Upper lobe of right lung (tissue), 1 donor: Measurements from ENCODE around the gene SSU72. TPM values are rescaled to one million over a fixed set of nuclear protein-coding genes. Genes with fewer than 3 reads are reported as not detected.

Experiments used
- ATAC-seq: fragments of 200-7000 bp; cut with Tn5 transposase; one replicate; pipeline ENCODE4 v1.9.1; 2020; ENCODE audit warnings: mild to moderate bottlenecking, moderate library complexity
- DNase-seq: peaks from one replicate; pipeline ENCODE4 v3.0.0-alpha.2; 2020
- H3K27ac ChIP-seq: fragments of 200-600 bp; one replicate; pipeline ENCODE4 v1.8.0; 2022
- H3K27me3 ChIP-seq: fragments of 200-600 bp; one replicate; pipeline ENCODE4 v1.8.0; 2022; ENCODE audit warnings: mild to moderate bottlenecking
- H3K36me3 ChIP-seq: fragments of 200-600 bp; one replicate; pipeline ENCODE4 v1.8.0; 2022
- H3K4me1 ChIP-seq: fragments of 200-600 bp; one replicate; pipeline ENCODE4 v1.8.0; 2022
- H3K4me3 ChIP-seq: fragments of 200-600 bp; one replicate; pipeline ENCODE4 v1.8.0; 2022; ENCODE audit warnings: mild to moderate bottlenecking
- H3K9me3 ChIP-seq: fragments of 200-600 bp; one replicate; pipeline ENCODE4 v1.8.0; 2022
- intact Hi-C: fragments of 100-400 bp; cut with DNase I; formaldehyde crosslinking; loops from one replicate; pipeline ENCODE4 v1.11.0; 2022
- total RNA-seq: library from RNA; stranded (reverse); fragmentation: NEBNext Ultra II Directional; extraction: Animal tissue kit (Norgen Biotek cat#: 25700); gene quantifications from one replicate; pipeline ENCODE4 v1.2.1, GENCODE V29; 2021
- TF ChIP-seq, protein P1 (sequence below): fragments of 200-600 bp; IDR thresholded peaks from one replicate; pipeline ENCODE4 v1.8.0; 2022; ENCODE audit warnings: antibody characterized with exemption
- donor health status: DM: no; HTN: yes; CAD: no; lungs with severe emphysema.

The SSU72 gene
- total RNA-seq, 1 donor from 2014 or later: 125 TPM

DNA sequence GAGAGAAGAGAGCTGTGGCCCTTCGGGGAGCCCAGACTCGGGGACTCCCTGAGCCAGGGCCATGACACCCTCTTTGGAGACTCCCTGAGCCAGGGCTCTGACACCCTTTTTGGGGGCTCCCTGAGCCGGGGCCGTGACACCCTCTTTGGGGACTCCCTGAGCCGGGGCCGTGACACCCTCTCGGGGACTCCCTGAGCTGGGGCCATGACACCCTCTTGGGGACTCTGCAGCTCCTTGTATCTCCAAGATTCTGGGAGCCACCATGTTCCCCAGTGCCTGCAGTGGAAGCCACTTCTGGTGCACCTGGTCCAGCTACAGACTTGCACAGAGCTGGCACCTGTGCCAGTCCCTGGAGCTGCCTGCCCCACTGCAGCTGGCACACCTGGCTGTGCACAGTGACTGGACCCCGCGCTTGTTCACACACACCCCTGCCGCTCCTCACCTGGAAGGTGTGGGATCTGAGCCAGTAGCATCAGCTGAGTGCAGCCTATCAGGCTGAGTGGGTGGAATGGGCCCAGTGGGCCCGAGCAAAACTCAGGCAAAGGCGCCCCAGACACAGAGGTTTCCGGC, 3.8 kb upstream of the SSU72 start:
- no peaks in the 10 kb centered on the region for H3K36me3 ChIP-seq
- H3K4me1 ChIP-seq: peaks cover 4% of the 10 kb centered on the region
- TF ChIP-seq, protein P1, sequence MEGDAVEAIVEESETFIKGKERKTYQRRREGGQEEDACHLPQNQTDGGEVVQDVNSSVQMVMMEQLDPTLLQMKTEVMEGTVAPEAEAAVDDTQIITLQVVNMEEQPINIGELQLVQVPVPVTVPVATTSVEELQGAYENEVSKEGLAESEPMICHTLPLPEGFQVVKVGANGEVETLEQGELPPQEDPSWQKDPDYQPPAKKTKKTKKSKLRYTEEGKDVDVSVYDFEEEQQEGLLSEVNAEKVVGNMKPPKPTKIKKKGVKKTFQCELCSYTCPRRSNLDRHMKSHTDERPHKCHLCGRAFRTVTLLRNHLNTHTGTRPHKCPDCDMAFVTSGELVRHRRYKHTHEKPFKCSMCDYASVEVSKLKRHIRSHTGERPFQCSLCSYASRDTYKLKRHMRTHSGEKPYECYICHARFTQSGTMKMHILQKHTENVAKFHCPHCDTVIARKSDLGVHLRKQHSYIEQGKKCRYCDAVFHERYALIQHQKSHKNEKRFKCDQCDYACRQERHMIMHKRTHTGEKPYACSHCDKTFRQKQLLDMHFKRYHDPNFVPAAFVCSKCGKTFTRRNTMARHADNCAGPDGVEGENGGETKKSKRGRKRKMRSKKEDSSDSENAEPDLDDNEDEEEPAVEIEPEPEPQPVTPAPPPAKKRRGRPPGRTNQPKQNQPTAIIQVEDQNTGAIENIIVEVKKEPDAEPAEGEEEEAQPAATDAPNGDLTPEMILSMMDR: no peak
- intact Hi-C loops: no loop called here
- DNase-seq (no peak), ATAC-seq (no peak)
- no peak overlapping the region for H3K27ac ChIP-seq
- no peaks in the 10 kb centered on the region for H3K9me3 ChIP-seq
- H3K4me3 ChIP-seq: no peak overlapping the region
- H3K27me3 ChIP-seq: peaks cover 6% of the 10 kb centered on the region

DNA sequence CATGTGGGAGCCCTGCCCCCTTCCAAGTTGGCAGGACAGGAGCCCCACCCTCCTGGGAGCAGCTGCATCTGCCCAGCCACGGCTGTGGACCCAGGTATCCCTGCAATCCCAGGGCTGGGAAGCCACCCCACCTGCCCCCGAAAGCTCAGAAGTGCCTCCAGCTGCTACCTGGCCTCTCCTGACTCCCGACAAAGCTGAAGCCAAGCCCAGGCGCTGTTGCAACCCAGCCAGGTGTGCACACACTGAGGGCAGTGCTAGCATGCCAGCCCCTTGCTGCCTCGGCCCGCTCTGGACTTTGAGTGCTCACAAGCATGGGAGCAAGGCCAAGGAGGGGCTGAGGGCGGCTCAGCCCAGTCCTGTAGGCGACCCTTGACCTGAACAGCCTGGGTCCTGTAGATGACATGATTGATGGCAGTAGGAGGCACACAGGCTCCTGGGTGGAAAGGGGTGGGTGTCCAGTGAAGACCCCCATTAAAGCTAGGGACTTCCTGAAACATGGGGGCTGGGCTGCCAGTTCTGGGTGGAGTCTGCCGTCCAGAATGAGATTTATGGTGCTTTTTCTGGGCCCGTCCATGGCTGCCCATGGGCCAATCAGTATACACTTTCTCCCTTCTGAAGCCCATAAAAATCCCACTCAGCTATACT, 2.8 kb upstream of the SSU72 start:
- TF ChIP-seq, protein P1: no peak
- H3K36me3 ChIP-seq: no peaks in the 10 kb centered on the region
- DNase-seq (no peak), ATAC-seq (no peak)
- no peak overlapping the region for H3K4me3 ChIP-seq
- no peak overlapping the region for H3K27ac ChIP-seq
- H3K9me3 ChIP-seq: no peaks in the 10 kb centered on the region
- intact Hi-C loops: no loop called here
- H3K27me3 ChIP-seq: peaks cover 6% of the 10 kb centered on the region
- H3K4me1 ChIP-seq: peaks cover 14% of the 10 kb centered on the region

DNA sequence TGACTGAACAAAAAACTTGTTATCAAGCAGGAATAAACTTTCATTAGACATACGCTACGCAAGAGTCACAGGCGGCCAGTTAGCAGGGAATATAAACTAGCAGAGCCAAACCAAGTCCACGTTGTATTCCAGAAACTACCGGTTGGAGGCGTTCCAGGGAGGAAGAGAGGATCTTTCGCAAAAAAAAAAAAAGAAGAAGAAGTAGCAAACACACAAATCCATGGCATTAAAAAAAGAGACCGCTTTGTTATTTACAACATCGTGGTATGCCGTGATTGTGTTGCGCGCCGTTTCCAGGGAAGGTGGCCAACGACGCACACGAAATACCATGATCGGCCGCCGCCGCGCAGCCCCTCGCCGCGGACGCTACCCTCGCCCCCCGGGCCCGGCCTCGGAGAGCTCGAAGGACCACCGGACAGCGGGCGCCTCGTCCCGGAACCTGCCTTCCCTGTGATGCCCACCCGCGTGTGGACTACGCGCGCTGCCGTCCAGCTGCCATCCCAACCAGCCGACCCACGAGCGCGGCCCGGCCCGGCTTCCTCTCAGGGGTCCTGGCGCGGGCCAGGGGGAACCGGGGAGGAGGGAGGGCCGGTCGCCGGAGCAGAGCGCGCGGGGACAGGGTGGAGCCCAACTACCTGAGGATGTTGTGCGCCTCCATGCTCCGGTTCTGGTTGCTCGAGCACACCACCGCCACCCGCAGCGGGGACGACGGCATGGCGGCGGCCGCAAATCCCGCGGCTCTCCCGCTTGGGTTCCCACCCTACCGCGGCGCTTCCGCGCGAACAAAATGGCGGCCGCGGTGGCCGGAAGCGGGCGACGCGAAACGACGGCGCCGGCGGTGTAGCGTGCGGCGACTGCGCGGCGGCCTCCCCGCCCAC, 581 bp downstream of the SSU72 start:
- Histone ChIP-seq H3K27ac (peak overlapping the region; percentile 99), H3K9me3 (no peaks in the 10 kb centered on the region), H3K4me3 (peak overlapping the region; percentile 98), H3K27me3 (no peaks in the 10 kb centered on the region), H3K36me3 (peaks cover 14% of the 10 kb centered on the region), H3K4me1 (peaks cover 29% of the 10 kb centered on the region)
- DNase-seq (peak; percentile 86), ATAC-seq (peak; percentile 83)
- intact Hi-C loops: no loop called here
- TF ChIP-seq, protein P1: peak; percentile 14

DNA sequence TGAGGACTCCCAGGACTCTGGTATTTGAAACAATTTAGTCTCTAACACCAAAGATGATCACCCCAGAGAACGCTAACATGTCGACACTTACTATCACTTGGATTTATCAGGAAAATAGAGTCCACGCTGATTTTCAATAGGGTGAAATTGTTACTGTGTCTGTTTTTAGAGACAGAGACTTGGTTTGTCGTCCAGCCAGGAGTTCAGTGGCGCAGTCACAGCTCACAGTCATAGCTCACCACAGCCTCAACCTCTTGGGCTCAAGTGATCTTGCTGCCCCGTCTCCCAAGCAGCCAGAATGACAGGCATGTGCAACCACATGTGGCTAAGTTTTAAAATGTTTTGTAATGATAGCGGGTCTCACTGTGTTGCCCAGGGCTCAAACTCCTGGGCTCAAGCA, 5.3 kb downstream of the SSU72 start:
- TF ChIP-seq, protein P1: no peak
- no peak for ATAC-seq
- DNase-seq: no peak
- Histone ChIP-seq H3K4me1 (peaks cover 44% of the 10 kb centered on the region), H3K9me3 (no peaks in the 10 kb centered on the region), H3K36me3 (peaks cover 20% of the 10 kb centered on the region), H3K27me3 (no peaks in the 10 kb centered on the region), H3K4me3 (no peak overlapping the region), H3K27ac (no peak overlapping the region)
- intact Hi-C loops: no loop called here

DNA sequence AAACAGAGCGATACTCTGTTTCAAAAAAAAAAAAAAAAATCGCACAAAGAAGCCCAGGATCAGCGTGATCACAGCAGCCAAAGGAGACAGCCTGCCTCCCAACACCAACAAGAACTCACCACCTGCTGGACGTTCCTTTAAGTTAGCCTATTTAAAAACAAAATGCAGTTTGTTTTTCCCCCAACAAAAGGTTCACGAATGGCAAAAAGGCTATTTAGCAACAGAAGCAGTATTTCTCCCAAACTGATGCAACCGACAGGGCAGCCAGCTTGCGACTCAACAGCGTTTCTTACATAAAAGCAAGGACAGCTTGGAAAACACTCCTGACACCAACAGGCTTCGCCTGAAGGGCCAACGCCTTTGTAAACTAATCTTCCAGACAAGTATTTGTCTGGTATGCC, 6.8 kb downstream of the SSU72 start:
- H3K27ac ChIP-seq: no peak overlapping the region
- TF ChIP-seq, protein P1: no peak
- no peak for ATAC-seq
- no peaks in the 10 kb centered on the region for H3K27me3 ChIP-seq
- H3K4me1 ChIP-seq: peaks cover 38% of the 10 kb centered on the region
- intact Hi-C loops: no loop called here
- peaks cover 34% of the 10 kb centered on the region for H3K36me3 ChIP-seq
- no peaks in the 10 kb centered on the region for H3K9me3 ChIP-seq
- DNase-seq: no peak
- no peak overlapping the region for H3K4me3 ChIP-seq
